OCI-M1 (cell line): Measurements from ENCODE around the gene ANKHD1.

Source experiments
- DNase-seq: peaks from one replicate; lab custom pipeline; 2025; lab: John Stamatoyannopoulos, UW

Gene ANKHD1

GRCh38 chr5:140542972-140543371 lies 141.3 kb downstream of the ANKHD1 start:
- DNase-seq: no peak

DNA sequence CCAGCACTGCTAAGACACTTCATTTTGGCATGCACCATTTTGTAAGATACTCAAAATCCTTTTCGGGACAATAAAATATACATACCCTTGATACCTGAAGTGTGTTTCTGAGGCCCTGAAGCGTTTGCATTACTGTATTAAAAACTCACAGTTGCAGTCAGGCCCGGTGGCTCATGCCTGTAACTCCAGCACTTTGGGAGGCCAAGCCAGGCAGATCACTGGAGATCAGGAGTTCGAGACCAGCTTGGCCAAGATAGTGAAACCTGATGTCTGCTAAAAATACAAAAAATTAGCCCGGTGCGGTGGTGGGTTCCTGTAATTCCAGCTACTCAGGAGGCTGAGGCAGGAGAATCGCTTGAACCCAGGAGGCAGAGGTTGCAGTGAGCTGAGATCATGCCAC lies 143.4 kb downstream of the ANKHD1 start:
- DNase-seq: no peak

DNA sequence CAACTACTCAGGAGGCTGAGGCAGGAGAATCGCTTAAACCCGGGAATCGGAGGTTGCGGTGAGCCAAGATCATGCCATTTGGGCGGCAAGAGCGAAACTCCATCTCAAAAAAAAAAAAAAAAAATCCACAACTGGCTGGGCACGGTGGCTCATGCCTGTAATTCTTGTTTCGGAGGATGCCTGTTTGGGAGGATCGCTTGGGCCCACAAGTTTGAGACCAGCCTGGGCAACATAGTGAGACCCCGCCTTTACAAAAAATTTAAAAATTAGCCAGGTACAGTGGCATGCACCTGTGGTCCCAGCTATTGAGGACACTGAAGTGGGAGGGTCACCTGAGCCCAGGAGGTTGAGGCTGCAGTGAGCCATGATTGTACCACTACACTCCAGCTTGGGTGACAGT lies 144.0 kb downstream of the ANKHD1 start:
- DNase-seq: no peak

- no peak for DNase-seq
Observed at GRCh38 chr5:140546851-140547507, 145.3 kb downstream of the ANKHD1 start.

GRCh38 chr5:140547508-140548299 lies 146.1 kb downstream of the ANKHD1 start, which contains the start of gene EIF4EBP3:
Gene EIF4EBP3, plus strand, starts transcription at chr5:140547662. Its CDS starts 76 bp downstream, at chr5:140547738.
- DNase-seq: peak; percentile 96

- DNase-seq: peak; percentile 62
Observed at GRCh38 chr5:140548300-140548688, 146.7 kb downstream of the ANKHD1 start.

- no peak for DNase-seq
Observed at GRCh38 chr5:140548791-140549190, 147.2 kb downstream of the ANKHD1 start.

- peak; percentile 85 for DNase-seq
Observed at GRCh38 chr5:140549237-140550144, 147.9 kb downstream of the ANKHD1 start.

DNA sequence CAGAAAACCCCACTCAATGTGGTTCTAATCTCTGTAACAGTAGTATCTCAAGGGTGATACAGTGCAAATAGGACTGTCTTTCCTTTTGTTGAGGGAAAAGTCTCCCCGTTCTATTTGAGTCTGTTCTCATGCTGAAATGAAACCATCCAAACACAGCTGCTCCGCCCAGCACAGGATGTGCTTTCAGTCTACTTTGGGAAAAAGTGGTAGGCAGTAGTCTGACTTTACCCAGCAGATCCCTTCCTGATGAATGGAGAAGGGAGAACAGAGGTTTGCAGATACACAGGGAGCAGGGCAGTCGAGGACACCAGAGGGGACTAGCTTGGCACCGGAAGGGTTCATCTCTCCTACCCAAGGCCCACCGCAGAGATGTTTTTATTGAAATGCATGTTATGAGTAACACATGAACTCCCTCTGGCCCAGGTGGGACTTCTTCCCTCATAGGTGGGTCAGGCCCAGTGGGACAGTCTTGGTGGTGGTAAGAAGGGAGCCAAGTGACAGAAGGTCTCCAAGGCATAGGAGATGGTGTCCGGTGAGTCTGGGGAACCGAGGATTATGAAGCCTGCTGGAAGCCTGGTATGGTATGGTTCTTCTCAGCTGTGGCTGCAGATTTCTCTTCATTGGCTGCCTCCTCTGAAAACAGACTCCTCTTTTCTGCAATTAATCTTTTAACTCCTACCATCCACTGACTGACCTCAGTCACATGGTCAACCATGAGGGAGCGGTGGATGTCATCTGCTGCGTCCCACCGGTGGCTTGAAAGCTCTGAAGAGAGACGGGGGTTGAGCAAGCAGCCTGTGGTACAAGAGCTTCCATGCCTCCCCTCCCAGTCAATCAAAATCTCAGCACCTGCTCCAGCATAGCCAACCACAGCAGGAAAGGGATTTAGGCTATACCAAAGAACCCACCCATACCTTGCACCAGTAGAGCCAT lies 148.8 kb downstream of the ANKHD1 start:
- DNase-seq: no peak

- DNase-seq: no peak
Observed at GRCh38 chr5:140551872-140552271, 150.2 kb downstream of the ANKHD1 start.

GRCh38 chr5:140553657-140554056 lies 152.0 kb downstream of the ANKHD1 start:
- peak; percentile 26 for DNase-seq

DNA sequence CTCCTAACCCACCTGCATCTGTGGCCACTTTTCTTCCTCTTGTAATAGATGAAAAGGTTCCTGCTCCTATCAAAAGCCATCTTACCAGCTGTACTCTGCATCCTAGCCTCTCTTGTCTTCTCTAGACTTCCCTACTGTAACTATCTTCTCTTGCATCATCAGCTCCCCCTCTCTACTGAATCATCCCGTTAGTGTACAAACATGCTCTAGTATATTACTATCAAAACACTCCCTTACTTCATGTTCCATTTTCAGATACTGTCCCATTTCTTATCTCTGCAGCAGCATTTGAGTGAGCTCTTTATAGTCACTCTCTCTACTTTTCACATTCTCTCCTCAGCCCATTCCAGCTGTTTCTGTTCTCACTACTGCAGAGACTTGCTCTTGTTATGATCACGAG lies 152.8 kb downstream of the ANKHD1 start:
- peak; percentile 65 for DNase-seq

GRCh38 chr5:140555747-140556312 lies 154.2 kb downstream of the ANKHD1 start:
- no peak for DNase-seq

GRCh38 chr5:140556438-140556837 lies 154.8 kb downstream of the ANKHD1 start:
- DNase-seq: peak; percentile 51

DNA sequence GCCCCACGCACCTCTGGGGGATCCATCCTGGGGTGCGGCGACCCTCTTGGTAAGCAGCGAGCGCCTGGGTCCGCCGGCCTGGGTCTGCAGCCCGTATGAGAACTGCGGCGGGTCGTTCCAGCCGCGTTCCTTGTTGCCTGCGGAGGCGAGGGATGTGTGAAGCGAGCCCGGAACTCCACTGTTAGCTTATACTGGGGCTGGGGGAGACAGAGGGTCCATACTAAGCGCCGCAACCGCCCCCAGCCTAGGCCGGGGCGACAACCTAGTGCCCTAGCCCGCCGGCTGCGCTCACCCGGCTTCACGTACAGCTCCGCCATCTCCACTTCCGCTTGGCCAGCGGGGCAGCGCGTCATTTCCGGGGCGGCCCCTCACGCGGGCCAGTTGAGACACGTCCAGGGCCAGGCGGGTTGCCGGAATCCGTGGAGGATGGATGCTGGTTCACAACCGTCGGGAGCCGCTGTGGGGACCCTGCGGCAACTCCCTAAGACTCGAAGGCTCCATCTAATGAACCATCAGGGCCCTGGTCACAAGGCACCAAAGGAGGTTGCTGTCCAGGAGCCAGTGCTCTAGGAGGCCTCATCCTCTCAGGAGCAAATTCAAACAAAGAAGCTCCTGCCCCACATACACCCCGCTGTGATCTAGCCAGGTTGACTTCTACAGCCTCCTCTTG lies 155.6 kb downstream of the ANKHD1 start, which contains the start of gene SRA1:
TSS of gene SRA1 (minus strand) at position 338 of the 670 bp plus-strand sequence. CDS start at position 317, 21 bp downstream.
- peak; percentile 95 for DNase-seq

- DNase-seq: no peak
Observed at GRCh38 chr5:140557965-140558364, 156.3 kb downstream of the ANKHD1 start.

GRCh38 chr5:140558542-140558941 lies 156.9 kb downstream of the ANKHD1 start:
- no peak for DNase-seq

DNA sequence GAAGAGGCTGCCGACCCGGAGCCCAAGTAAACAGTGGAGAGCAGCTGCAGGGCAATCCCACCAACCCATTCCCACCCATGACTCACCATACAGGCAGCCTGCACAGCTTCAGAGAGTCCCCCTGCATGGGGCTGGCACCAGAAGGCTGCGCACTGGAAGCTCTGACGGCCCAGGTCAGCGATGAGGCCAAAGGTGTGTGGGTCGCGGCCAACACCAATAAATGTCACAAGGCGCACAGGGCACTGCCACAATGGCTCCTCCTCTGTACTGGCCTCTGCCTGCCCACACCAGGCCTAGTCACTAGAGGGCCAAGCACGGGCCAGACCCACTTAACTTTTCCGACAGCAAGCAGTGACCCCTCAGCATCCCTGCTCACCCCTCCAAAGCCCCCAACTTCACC lies 158.6 kb downstream of the ANKHD1 start:
- DNase-seq: no peak

- DNase-seq: no peak
Observed at GRCh38 chr5:140561753-140562523, 160.3 kb downstream of the ANKHD1 start.
